NCI-H187 (cell line): ENCODE measurements around the gene AHNAK2.
A peak's percentile ranks its signal among the peaks of the same experiment; 100 is the strongest.
"Not testable (repeated sequence)": the region's sequence is repeated elsewhere in the genome, so short reads cannot be mapped to it uniquely, and the experiment has no call there.

Experiments
- DNase-seq, 2 experiments: peaks; one replicate each; lab custom pipeline; 2025; lab: John Stamatoyannopoulos, UW

The AHNAK2 gene

GRCh38 chr14:104898870-104899510 is 79.2 kb downstream of the AHNAK2 start:
- DNase-seq, result no peak

GRCh38 chr14:104898195-104898558 is 80.0 kb downstream of the AHNAK2 start:
- no peak for DNase-seq

- DNase-seq, result no peak
These were observed 80.6 kb downstream of the AHNAK2 start for GRCh38 chr14:104897330-104898194.

- peak; percentile 72 to 81 for DNase-seq
These were observed 82.2 kb downstream of the AHNAK2 start for GRCh38 chr14:104895786-104896661.

GRCh38 chr14:104895207-104895785 is 82.9 kb downstream of the AHNAK2 start:
- DNase-seq, result no peak

- no peak for DNase-seq
These were observed 83.6 kb downstream of the AHNAK2 start for GRCh38 chr14:104894331-104895206.

GRCh38 chr14:104893435-104894207 is 84.6 kb downstream of the AHNAK2 start:
- peak in 1 of 2 experiments; percentile 42 for DNase-seq

- DNase-seq, result no peak
These were observed 85.4 kb downstream of the AHNAK2 start for GRCh38 chr14:104892531-104893434.

GRCh38 chr14:104891664-104892530 is 86.3 kb downstream of the AHNAK2 start:
- no peak for DNase-seq

- DNase-seq, result no peak
These were observed 87.0 kb downstream of the AHNAK2 start for GRCh38 chr14:104891121-104891551.

- DNase-seq, result not testable (repeated sequence)
These were observed 87.9 kb downstream of the AHNAK2 start for GRCh38 chr14:104890292-104890691.

- DNase-seq, result no peak
These were observed 88.8 kb downstream of the AHNAK2 start for GRCh38 chr14:104889375-104889757.

- no peak for DNase-seq
These were observed 89.4 kb downstream of the AHNAK2 start for GRCh38 chr14:104888489-104889374.

GRCh38 chr14:104887623-104888488 is 90.3 kb downstream of the AHNAK2 start:
- DNase-seq, result no peak
